HUDEP-2 (cell line): Measurements from ENCODE around the gene EHD4.

Experiments
- DNase-seq, 76 experiments: peaks; one replicate each; lab custom pipeline; 2025; ENCODE audit not compliant: unreplicated experiment in 76 of 76; lab: John Stamatoyannopoulos, UW

Gene EHD4

GRCh38 chr15:41961001-41961518 lies 11.3 kb downstream of the EHD4 start:
- no peak for DNase-seq

GRCh38 chr15:41958002-41958420 lies 14.3 kb downstream of the EHD4 start:
- no peak for DNase-seq

GRCh38 chr15:41957021-41957897 lies 15.1 kb downstream of the EHD4 start:
- no peak for DNase-seq

GRCh38 chr15:41955807-41956525 lies 16.4 kb downstream of the EHD4 start:
- DNase-seq = no peak

- no peak for DNase-seq
Measured at GRCh38 chr15:41955100-41955499, 17.3 kb downstream of the EHD4 start.

GRCh38 chr15:41954036-41954435 lies 18.3 kb downstream of the EHD4 start:
- no peak for DNase-seq

- DNase-seq = no peak
Measured at GRCh38 chr15:41952013-41952563, 20.3 kb downstream of the EHD4 start.

- DNase-seq = no peak
Measured at GRCh38 chr15:41951571-41951970, 20.8 kb downstream of the EHD4 start.

- no peak for DNase-seq
Measured at GRCh38 chr15:41950489-41950888, 21.9 kb downstream of the EHD4 start.

- DNase-seq = no peak
Measured at GRCh38 chr15:41950127-41950483, 22.3 kb downstream of the EHD4 start.

GRCh38 chr15:41949401-41950126 lies 22.8 kb downstream of the EHD4 start:
- DNase-seq = no peak

- DNase-seq = no peak
Measured at GRCh38 chr15:41948490-41948889, 23.9 kb downstream of the EHD4 start.

GRCh38 chr15:41946970-41947369 lies 25.4 kb downstream of the EHD4 start:
- no peak for DNase-seq

GRCh38 chr15:41945731-41946130 lies 26.6 kb downstream of the EHD4 start:
- DNase-seq = no peak

GRCh38 chr15:41945221-41945620 lies 27.1 kb downstream of the EHD4 start:
- no peak for DNase-seq

GRCh38 chr15:41944313-41944940 lies 27.9 kb downstream of the EHD4 start:
- DNase-seq = no peak

- no peak for DNase-seq
Measured at GRCh38 chr15:41943543-41944312, 28.6 kb downstream of the EHD4 start.

GRCh38 chr15:41942886-41943285 lies 29.5 kb downstream of the EHD4 start:
- DNase-seq = no peak

- no peak for DNase-seq
Measured at GRCh38 chr15:41941644-41942415, 30.5 kb downstream of the EHD4 start.
